ENCODE measurements around the gene PRKD2.

PRKD2 gene

GRCh38 chr19:46678110-46678732 lies 38.7 kb downstream of the PRKD2 start:
- Histone ChIP-seq H3K4me3 (ENCODE audit: low read depth in 1 of 2, low read length in 2 of 2) (no peak overlapping the region), H3K79me2 (ENCODE audit: insufficient read depth, low read length) (no peaks in the 10 kb centered on the region; the same call in 1 of the 2 replicates), H3K36me3 (ENCODE audit: insufficient read depth, low read length) (peaks cover 85% of the 10 kb centered on the region), H3K4me1 (ENCODE audit: insufficient read depth, low read length) (no peaks in the 10 kb centered on the region), H2AFZ (ENCODE audit: low read depth, low read length) (no peak overlapping the region), H3K9ac (ENCODE audit: low read depth, low read length) (no peak overlapping the region), H3K4me2 (ENCODE audit: insufficient read depth, low read length) (no peak overlapping the region), H3K9me3 (ENCODE audit: insufficient read depth, low read length, severe bottlenecking) (no peaks in the 10 kb centered on the region), H4K20me1 (ENCODE audit: insufficient read depth, low read length) (peaks cover 33% of the 10 kb centered on the region), H3K27ac (ENCODE audit: low read length) (no peak overlapping the region), H3K27me3 (ENCODE audit: insufficient read depth, low read length, poor library complexity) (no peaks in the 10 kb centered on the region)
- ATAC-seq (ENCODE audit: insufficient read depth, low read depth) (peak; percentile 82), DNase-seq (peak; percentile 74)
- TF ChIP-seq EZH2 (IDR thresholded peaks at IDR 0.05; ENCODE audit: borderline replicate concordance, low read depth, low read length, severe bottlenecking) (no peak), CTCF (IDR thresholded peaks at IDR 0.05; ENCODE audit: borderline replicate concordance, extremely low read depth, low read length, poor library complexity, severe bottlenecking) (no peak)

- no peaks in the 10 kb centered on the region for H3K27me3 ChIP-seq (ENCODE audit: insufficient read depth, low read length, poor library complexity)
- peak; percentile 19 for DNase-seq
These were observed 42.3 kb downstream of the PRKD2 start for GRCh38 chr19:46674416-46675178.

GRCh38 chr19:46670813-46671212 lies 46.1 kb downstream of the PRKD2 start:
- no peak for DNase-seq
- H3K9me3 ChIP-seq (ENCODE audit: insufficient read depth, low read length, severe bottlenecking): no peaks in the 10 kb centered on the region
- no peaks in the 10 kb centered on the region for H3K4me1 ChIP-seq (ENCODE audit: insufficient read depth, low read length)
- no peaks in the 10 kb centered on the region for H3K79me2 ChIP-seq (ENCODE audit: insufficient read depth, low read length)
- peaks cover 35% of the 10 kb centered on the region for H3K36me3 ChIP-seq (ENCODE audit: insufficient read depth, low read length)
- no peak overlapping the region for H2AFZ ChIP-seq (ENCODE audit: low read depth, low read length)
- H3K4me2 ChIP-seq (ENCODE audit: insufficient read depth, low read length): no peak overlapping the region
- TF ChIP-seq CTCF (IDR thresholded peaks at IDR 0.05; ENCODE audit: borderline replicate concordance, extremely low read depth, low read length, poor library complexity, severe bottlenecking): no peak
- no peak for TF ChIP-seq EZH2 (IDR thresholded peaks at IDR 0.05; ENCODE audit: borderline replicate concordance, low read depth, low read length, severe bottlenecking)
- no peak overlapping the region for H3K27ac ChIP-seq (ENCODE audit: low read length)
- H3K27me3 ChIP-seq (ENCODE audit: insufficient read depth, low read length, poor library complexity): no peaks in the 10 kb centered on the region
- H3K9ac ChIP-seq (ENCODE audit: low read depth, low read length): no peak overlapping the region
- no peak for ATAC-seq (ENCODE audit: insufficient read depth, low read depth)
- peaks cover 9% of the 10 kb centered on the region; the same call in 1 of the 2 replicates for H4K20me1 ChIP-seq (ENCODE audit: insufficient read depth, low read length)
- no peak overlapping the region for H3K4me3 ChIP-seq (ENCODE audit: low read depth in 1 of 2, low read length in 2 of 2)

More at GRCh38 chr19:46674416-46675178, 42.3 kb downstream of the PRKD2 start:
- no peak overlapping the region for H3K27ac ChIP-seq (ENCODE audit: low read length)
- no peak overlapping the region for H3K9ac ChIP-seq (ENCODE audit: low read depth, low read length)
- no peaks in the 10 kb centered on the region for H3K4me1 ChIP-seq (ENCODE audit: insufficient read depth, low read length)
- H3K4me2 ChIP-seq (ENCODE audit: insufficient read depth, low read length): no peak overlapping the region
- H3K9me3 ChIP-seq (ENCODE audit: insufficient read depth, low read length, severe bottlenecking): no peaks in the 10 kb centered on the region
- no peak for TF ChIP-seq EZH2 (IDR thresholded peaks at IDR 0.05; ENCODE audit: borderline replicate concordance, low read depth, low read length, severe bottlenecking)
- TF ChIP-seq CTCF (IDR thresholded peaks at IDR 0.05; ENCODE audit: borderline replicate concordance, extremely low read depth, low read length, poor library complexity, severe bottlenecking): no peak
- H3K79me2 ChIP-seq (ENCODE audit: insufficient read depth, low read length): no peaks in the 10 kb centered on the region; the same call in 1 of the 2 replicates
- H4K20me1 ChIP-seq (ENCODE audit: insufficient read depth, low read length): peaks cover 28% of the 10 kb centered on the region
- peak; percentile 30; the same call in 1 of the 3 replicates for ATAC-seq (ENCODE audit: insufficient read depth, low read depth)
- no peak overlapping the region for H3K4me3 ChIP-seq (ENCODE audit: low read depth in 1 of 2, low read length in 2 of 2)
- H2AFZ ChIP-seq (ENCODE audit: low read depth, low read length): no peak overlapping the region
- peaks cover 72% of the 10 kb centered on the region for H3K36me3 ChIP-seq (ENCODE audit: insufficient read depth, low read length)

Data from DND-41 (cell line).